ENCODE data around the gene FBXL7. TPM values are rescaled to one million over a fixed set of nuclear protein-coding genes. Genes with fewer than 3 reads are reported as not detected.

Gene FBXL7
- total and polyA plus RNA-seq, 9 of the 15 experiments (the other 6 are each of a cell fraction or from before 2014, with no cell fraction given), result 0.04 to 0.08 TPM; not detected in 7

DNA sequence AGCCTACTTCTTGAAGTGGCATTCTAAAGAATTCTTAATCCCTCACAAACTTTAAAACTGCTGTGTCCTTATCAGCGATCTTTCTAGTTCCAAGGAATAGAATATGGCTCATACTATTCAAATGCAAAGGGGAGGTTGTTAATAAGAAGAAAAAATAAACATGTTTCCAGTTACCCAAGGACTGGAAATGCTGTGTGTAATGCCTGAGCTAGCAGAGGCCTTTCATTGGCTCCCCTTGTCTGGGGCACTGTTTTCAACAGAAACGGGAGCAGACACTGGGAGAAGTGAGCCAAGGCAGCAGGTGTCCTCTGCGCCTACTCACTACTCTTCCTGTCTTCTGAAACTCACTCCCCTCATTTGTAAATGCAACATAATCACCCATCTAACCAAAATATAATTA is 426.6 kb downstream of the FBXL7 start (continued):
- TF ChIP-seq, protein P1, sequence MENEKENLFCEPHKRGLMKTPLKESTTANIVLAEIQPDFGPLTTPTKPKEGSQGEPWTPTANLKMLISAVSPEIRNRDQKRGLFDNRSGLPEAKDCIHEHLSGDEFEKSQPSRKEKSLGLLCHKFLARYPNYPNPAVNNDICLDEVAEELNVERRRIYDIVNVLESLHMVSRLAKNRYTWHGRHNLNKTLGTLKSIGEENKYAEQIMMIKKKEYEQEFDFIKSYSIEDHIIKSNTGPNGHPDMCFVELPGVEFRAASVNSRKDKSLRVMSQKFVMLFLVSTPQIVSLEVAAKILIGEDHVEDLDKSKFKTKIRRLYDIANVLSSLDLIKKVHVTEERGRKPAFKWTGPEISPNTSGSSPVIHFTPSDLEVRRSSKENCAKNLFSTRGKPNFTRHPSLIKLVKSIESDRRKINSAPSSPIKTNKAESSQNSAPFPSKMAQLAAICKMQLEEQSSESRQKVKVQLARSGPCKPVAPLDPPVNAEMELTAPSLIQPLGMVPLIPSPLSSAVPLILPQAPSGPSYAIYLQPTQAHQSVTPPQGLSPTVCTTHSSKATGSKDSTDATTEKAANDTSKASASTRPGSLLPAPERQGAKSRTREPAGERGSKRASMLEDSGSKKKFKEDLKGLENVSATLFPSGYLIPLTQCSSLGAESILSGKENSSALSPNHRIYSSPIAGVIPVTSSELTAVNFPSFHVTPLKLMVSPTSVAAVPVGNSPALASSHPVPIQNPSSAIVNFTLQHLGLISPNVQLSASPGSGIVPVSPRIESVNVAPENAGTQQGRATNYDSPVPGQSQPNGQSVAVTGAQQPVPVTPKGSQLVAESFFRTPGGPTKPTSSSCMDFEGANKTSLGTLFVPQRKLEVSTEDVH (IDR thresholded peaks at IDR 0.05; ENCODE audit: low read depth, partially characterized antibody), result no peak

DNA sequence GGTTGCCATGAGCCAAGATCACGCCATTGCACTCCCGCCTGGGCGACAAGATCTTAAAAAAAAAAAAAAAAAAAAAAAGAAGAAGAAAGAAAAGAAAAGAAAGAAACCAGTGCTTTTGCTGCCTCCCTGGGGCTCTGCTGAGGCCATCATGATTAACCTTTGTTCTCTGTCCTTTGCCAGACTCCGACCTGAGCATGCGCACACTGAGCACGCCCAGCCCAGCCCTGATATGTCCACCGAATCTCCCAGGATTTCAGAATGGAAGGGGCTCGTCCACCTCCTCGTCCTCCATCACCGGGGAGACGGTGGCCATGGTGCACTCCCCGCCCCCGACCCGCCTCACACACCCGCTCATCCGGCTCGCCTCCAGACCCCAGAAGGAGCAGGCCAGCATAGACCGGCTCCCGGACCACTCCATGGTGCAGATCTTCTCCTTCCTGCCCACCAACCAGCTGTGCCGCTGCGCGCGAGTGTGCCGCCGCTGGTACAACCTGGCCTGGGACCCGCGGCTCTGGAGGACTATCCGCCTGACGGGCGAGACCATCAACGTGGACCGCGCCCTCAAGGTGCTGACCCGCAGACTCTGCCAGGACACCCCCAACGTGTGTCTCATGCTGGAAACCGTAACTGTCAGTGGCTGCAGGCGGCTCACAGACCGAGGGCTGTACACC is 427.9 kb downstream of the FBXL7 start:
- Histone ChIP-seq H4K20me1 (replicated peaks; ENCODE audit: control insufficient read depth, insufficient read depth, low read length) (no peaks in the 10 kb centered on the region), H3K27me3 (ENCODE audit: control insufficient read depth in 2 of 2, insufficient read depth in 2 of 2, low read length in 2 of 2) (no peaks in the 10 kb centered on the region; a peak in 1 of 5 replicates), H3K4me1 (replicated peaks in 1 of 2; ENCODE audit: control insufficient read depth in 2 of 2, insufficient read depth in 2 of 2, low read length in 2 of 2) (peaks cover 0 to 5% of the 10 kb centered on the region in 2 experiments; a peak in 1 of 5 replicates), H3K9ac (ENCODE audit: insufficient read depth in 1 of 2, low read depth in 2 of 2, low read length in 2 of 2) (no peak overlapping the region), H3K9me1 (ENCODE audit: control insufficient read depth, insufficient read depth, low read length) (no peaks in the 10 kb centered on the region), H3K36me3 (ENCODE audit: control insufficient read depth, insufficient read depth, low read length) (no peaks in the 10 kb centered on the region), H3K4me2 (ENCODE audit: insufficient read depth, low read length) (no peak overlapping the region), H3K27ac (ENCODE audit: extremely low read depth, low read depth, low read length) (no peak overlapping the region), H3K79me2 (ENCODE audit: control insufficient read depth, insufficient read depth, low read length) (no peaks in the 10 kb centered on the region), H3K9me3 (replicated peaks; ENCODE audit: control insufficient read depth, insufficient read depth, low read depth, low read length) (no peaks in the 10 kb centered on the region), H3K4me3 (no peak overlapping the region), H2AFZ (ENCODE audit: low read depth, low read length) (no peak overlapping the region; the same call in 1 of the 2 replicates)
- no peak for FAIRE-seq
- DNase-seq (ENCODE audit: extremely low read depth in 1 of 4, low spot score in 3 of 4), result peak in 1 of 4 experiments; percentile 10
- intact Hi-C loops (cut with micrococcal nuclease), result no loop called here
- CTCF ChIA-PET (ENCODE audit: low intra/inter-chr PET ratio), result no interaction called here
- POLR2A ChIA-PET, result interaction anchor here (0.6 kb wide), 1 partner anchor 938 kb away, joined by 3 read pairs; no protein-coding TSS in a partner anchor
- peak; percentile 67 to 74 for TF ChIP-seq NRF1 (conservative IDR thresholded peaks at IDR 0.05 in 1 of 2, IDR thresholded peaks at IDR 0.05 in 1 of 2)
- TF ChIP-seq ZSCAN32 (CRISPR knock-in tag; IDR thresholded peaks at IDR 0.05), result no peak
- BruUV-seq (replicated peaks), result no TSS peak
- under 1% methylated on average over 36 of the region's 38 CpGs for WGBS (ENCODE audit: insufficient coverage, low coverage, missing lambda C conversion rate)
- in situ Hi-C loops (cut with MboI), result no loop called here
- peak; percentile 51; the same call in 2 of the 3 replicates for ATAC-seq

Data from K562 (cell line).